ENCODE measurements around the gene SERPINA4.

Gene SERPINA4

DNA sequence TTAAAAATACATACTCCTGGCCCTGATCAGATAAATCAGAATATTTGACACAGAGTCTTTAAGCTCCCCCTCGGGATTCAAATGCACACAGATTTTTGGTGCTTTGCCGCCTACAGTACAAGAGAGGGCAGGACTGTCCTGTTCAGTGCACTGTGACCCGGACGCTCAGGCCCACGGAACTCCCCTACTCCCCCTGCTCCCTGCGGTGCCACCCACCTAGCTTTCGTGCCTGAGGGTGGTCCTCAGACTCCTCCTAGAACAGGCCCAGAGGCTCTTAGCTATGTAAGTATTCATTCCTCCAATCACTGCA is 37.2 kb downstream of the SERPINA4 start:
- H3K36me3 ChIP-seq (ENCODE audit: control insufficient read depth in 4 of 4, insufficient read depth in 4 of 4, low read length in 3 of 4): no peaks in the 10 kb centered on the region
- H3K4me3 ChIP-seq (ENCODE audit: control insufficient read depth in 1 of 7, extremely low read depth in 1 of 7, insufficient read depth in 4 of 7, low read depth in 2 of 7, low read length in 6 of 7): no peak overlapping the region
- ChIA-PET POLR2A (no interaction called here), CTCF (no interaction called here)
- no peak for DNase-seq
- no peaks in the 10 kb centered on the region for H3K9me3 ChIP-seq (ENCODE audit: control extremely low read depth in 1 of 5, control insufficient read depth in 4 of 5, insufficient read depth in 2 of 5, low read depth in 1 of 5, low read length in 4 of 5)
- WGBS (ENCODE audit: insufficient coverage): 88% methylated on average over 4 of the region's 7 CpGs
- no peak overlapping the region for H3K27ac ChIP-seq (ENCODE audit: insufficient read depth in 1 of 2, low read depth in 1 of 2, low read length in 2 of 2, poor library complexity in 1 of 2, severe bottlenecking in 2 of 2)
- peaks cover 0 to 6% (median 0%) of the 10 kb centered on the region in 5 experiments for H3K27me3 ChIP-seq (replicated peaks in 2 of 5; ENCODE audit: control insufficient read depth in 4 of 5, insufficient read depth in 5 of 5, low read length in 4 of 5)
- H3K4me1 ChIP-seq (ENCODE audit: control extremely low read depth in 1 of 4, control insufficient read depth in 4 of 4, insufficient read depth in 4 of 4, low read length in 3 of 4): no peaks in the 10 kb centered on the region

GRCh38 chr14:94598816-94599655 is 37.8 kb downstream of the SERPINA4 start:
- H3K4me3 ChIP-seq (ENCODE audit: control insufficient read depth in 1 of 7, extremely low read depth in 1 of 7, insufficient read depth in 4 of 7, low read depth in 2 of 7, low read length in 6 of 7): no peak overlapping the region
- no peak for DNase-seq
- no peaks in the 10 kb centered on the region for H3K36me3 ChIP-seq (ENCODE audit: control insufficient read depth in 4 of 4, insufficient read depth in 4 of 4, low read length in 3 of 4)
- 79% methylated on average over 9 of the region's 11 CpGs for WGBS (ENCODE audit: insufficient coverage)
- CTCF ChIA-PET: no interaction called here
- peaks cover 0 to 6% (median 0%) of the 10 kb centered on the region in 5 experiments for H3K27me3 ChIP-seq (replicated peaks in 2 of 5; ENCODE audit: control insufficient read depth in 4 of 5, insufficient read depth in 5 of 5, low read length in 4 of 5)
- POLR2A ChIA-PET: no interaction called here
- H3K27ac ChIP-seq (ENCODE audit: insufficient read depth in 1 of 2, low read depth in 1 of 2, low read length in 2 of 2, poor library complexity in 1 of 2, severe bottlenecking in 2 of 2): no peak overlapping the region
- H3K9me3 ChIP-seq (ENCODE audit: control extremely low read depth in 1 of 5, control insufficient read depth in 4 of 5, insufficient read depth in 2 of 5, low read depth in 1 of 5, low read length in 4 of 5): no peaks in the 10 kb centered on the region
- no peaks in the 10 kb centered on the region for H3K4me1 ChIP-seq (ENCODE audit: control extremely low read depth in 1 of 4, control insufficient read depth in 4 of 4, insufficient read depth in 4 of 4, low read length in 3 of 4)

DNA sequence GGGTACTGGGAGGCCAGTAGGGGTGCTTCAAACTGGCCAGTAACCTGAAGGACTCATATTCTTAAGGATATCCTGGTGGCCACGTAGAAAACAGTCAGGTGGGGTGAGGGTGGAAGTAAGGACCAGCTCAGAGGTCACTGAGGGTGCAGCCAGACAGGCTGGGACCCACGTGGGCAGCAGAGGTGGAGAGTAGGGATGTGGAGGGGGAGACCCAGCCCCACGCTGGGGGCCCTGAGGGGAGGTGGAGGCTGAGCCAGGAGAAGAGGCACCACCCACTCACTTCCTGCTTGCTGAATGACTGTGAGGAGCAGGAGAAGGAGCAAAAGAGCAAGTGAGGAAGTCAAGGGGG is 38.4 kb downstream of the SERPINA4 start:
- Histone ChIP-seq H3K27me3 (replicated peaks in 2 of 5; ENCODE audit: control insufficient read depth in 4 of 5, insufficient read depth in 5 of 5, low read length in 4 of 5) (peaks cover 0 to 6% (median 0%) of the 10 kb centered on the region in 5 experiments), H3K4me3 (ENCODE audit: control insufficient read depth in 1 of 7, extremely low read depth in 1 of 7, insufficient read depth in 4 of 7, low read depth in 2 of 7, low read length in 6 of 7) (no peak overlapping the region), H3K4me1 (ENCODE audit: control extremely low read depth in 1 of 4, control insufficient read depth in 4 of 4, insufficient read depth in 4 of 4, low read length in 3 of 4) (no peaks in the 10 kb centered on the region), H3K36me3 (ENCODE audit: control insufficient read depth in 4 of 4, insufficient read depth in 4 of 4, low read length in 3 of 4) (no peaks in the 10 kb centered on the region), H3K9me3 (ENCODE audit: control extremely low read depth in 1 of 5, control insufficient read depth in 4 of 5, insufficient read depth in 2 of 5, low read depth in 1 of 5, low read length in 4 of 5) (no peaks in the 10 kb centered on the region), H3K27ac (ENCODE audit: insufficient read depth in 1 of 2, low read depth in 1 of 2, low read length in 2 of 2, poor library complexity in 1 of 2, severe bottlenecking in 2 of 2) (no peak overlapping the region)
- CTCF ChIA-PET: no interaction called here
- POLR2A ChIA-PET: no interaction called here
- WGBS (ENCODE audit: insufficient coverage): 11% methylated on average over 2 of the region's 3 CpGs
- DNase-seq: no peak

DNA sequence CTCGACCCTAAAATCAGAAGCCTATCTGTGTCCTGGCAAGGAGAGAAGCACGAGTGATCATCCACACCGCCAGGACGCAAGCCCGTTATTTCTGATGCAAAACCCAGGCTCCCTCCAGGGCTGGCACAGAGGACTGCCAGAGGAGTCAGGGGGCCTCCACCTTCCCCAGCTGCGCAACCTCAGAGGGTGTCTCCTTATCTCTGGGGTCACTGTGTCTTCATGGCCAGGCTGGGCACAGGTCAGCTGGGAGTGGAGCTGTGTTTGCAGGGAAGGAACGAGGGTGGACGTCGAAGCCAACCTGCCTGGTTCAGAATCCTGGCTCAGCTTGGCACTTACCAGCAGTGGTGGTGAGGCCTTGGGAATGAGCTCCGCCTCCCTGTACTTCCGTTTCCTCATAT is 38.9 kb downstream of the SERPINA4 start:
- DNase-seq: no peak
- no peaks in the 10 kb centered on the region for H3K36me3 ChIP-seq (ENCODE audit: control insufficient read depth in 4 of 4, insufficient read depth in 4 of 4, low read length in 3 of 4)
- peaks cover 0 to 10% (median 0%) of the 10 kb centered on the region in 5 experiments for H3K27me3 ChIP-seq (replicated peaks in 2 of 5; ENCODE audit: control insufficient read depth in 4 of 5, insufficient read depth in 5 of 5, low read length in 4 of 5)
- no peak overlapping the region for H3K4me3 ChIP-seq (ENCODE audit: control insufficient read depth in 1 of 7, extremely low read depth in 1 of 7, insufficient read depth in 4 of 7, low read depth in 2 of 7, low read length in 6 of 7)
- H3K4me1 ChIP-seq (ENCODE audit: control extremely low read depth in 1 of 4, control insufficient read depth in 4 of 4, insufficient read depth in 4 of 4, low read length in 3 of 4): no peaks in the 10 kb centered on the region
- no peaks in the 10 kb centered on the region for H3K9me3 ChIP-seq (ENCODE audit: control extremely low read depth in 1 of 5, control insufficient read depth in 4 of 5, insufficient read depth in 2 of 5, low read depth in 1 of 5, low read length in 4 of 5)
- 78% methylated on average over 11 of the region's 11 CpGs for WGBS (ENCODE audit: insufficient coverage)
- no peak overlapping the region for H3K27ac ChIP-seq (ENCODE audit: insufficient read depth in 1 of 2, low read depth in 1 of 2, low read length in 2 of 2, poor library complexity in 1 of 2, severe bottlenecking in 2 of 2)
- ChIA-PET POLR2A (no interaction called here), CTCF (no interaction called here)

- POLR2A ChIA-PET: no interaction called here
- no peak overlapping the region for H3K4me3 ChIP-seq (ENCODE audit: control insufficient read depth in 1 of 7, extremely low read depth in 1 of 7, insufficient read depth in 4 of 7, low read depth in 2 of 7, low read length in 6 of 7)
- no peaks in the 10 kb centered on the region for H3K9me3 ChIP-seq (ENCODE audit: control extremely low read depth in 1 of 5, control insufficient read depth in 4 of 5, insufficient read depth in 2 of 5, low read depth in 1 of 5, low read length in 4 of 5)
- CTCF ChIA-PET: no interaction called here
- no peaks in the 10 kb centered on the region for H3K4me1 ChIP-seq (ENCODE audit: control extremely low read depth in 1 of 4, control insufficient read depth in 4 of 4, insufficient read depth in 4 of 4, low read length in 3 of 4)
- peaks cover 0 to 12% (median 0%) of the 10 kb centered on the region in 5 experiments for H3K27me3 ChIP-seq (replicated peaks in 2 of 5; ENCODE audit: control insufficient read depth in 4 of 5, insufficient read depth in 5 of 5, low read length in 4 of 5)
- H3K36me3 ChIP-seq (ENCODE audit: control insufficient read depth in 4 of 4, insufficient read depth in 4 of 4, low read length in 3 of 4): no peaks in the 10 kb centered on the region
- WGBS (ENCODE audit: insufficient coverage): 23% methylated on average over 5 of the region's 6 CpGs
- no peak for DNase-seq
- no peak overlapping the region for H3K27ac ChIP-seq (ENCODE audit: insufficient read depth in 1 of 2, low read depth in 1 of 2, low read length in 2 of 2, poor library complexity in 1 of 2, severe bottlenecking in 2 of 2)
Measured at GRCh38 chr14:94601884-94602391, 40.7 kb downstream of the SERPINA4 start.

GRCh38 chr14:94602722-94603121 is 41.5 kb downstream of the SERPINA4 start:
- H3K27ac ChIP-seq (ENCODE audit: insufficient read depth in 1 of 2, low read depth in 1 of 2, low read length in 2 of 2, poor library complexity in 1 of 2, severe bottlenecking in 2 of 2): no peak overlapping the region

DNA sequence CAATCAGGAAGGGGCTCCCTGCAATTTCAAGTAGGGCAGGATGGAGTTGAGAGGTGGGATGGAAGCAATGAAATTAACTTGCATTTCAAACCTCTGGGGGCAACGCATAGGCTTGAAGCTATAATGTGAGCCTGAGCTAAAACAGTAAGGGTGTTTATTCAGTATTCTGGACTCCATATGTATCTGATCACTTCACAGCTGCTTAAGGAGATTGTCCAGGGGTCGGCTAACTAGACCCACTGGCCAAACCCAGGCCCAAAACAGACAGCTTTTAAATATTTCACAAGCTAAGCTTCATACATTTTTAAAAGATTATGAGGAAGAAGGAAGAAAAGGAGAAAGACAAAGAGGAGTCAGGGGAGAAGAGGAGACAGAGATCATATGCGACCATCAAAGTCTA is 44.1 kb downstream of the SERPINA4 start:
- no peak for DNase-seq
- ChIA-PET POLR2A (no interaction called here), CTCF (no interaction called here)
- H3K27ac ChIP-seq (ENCODE audit: insufficient read depth in 1 of 2, low read depth in 1 of 2, low read length in 2 of 2, poor library complexity in 1 of 2, severe bottlenecking in 2 of 2): no peak overlapping the region
- H3K4me3 ChIP-seq (ENCODE audit: control insufficient read depth in 1 of 7, extremely low read depth in 1 of 7, insufficient read depth in 4 of 7, low read depth in 2 of 7, low read length in 6 of 7): no peak overlapping the region
- 91% methylated on average over 1 of the region's 3 CpGs for WGBS (ENCODE audit: insufficient coverage)
- H3K9me3 ChIP-seq (ENCODE audit: control extremely low read depth in 1 of 5, control insufficient read depth in 4 of 5, insufficient read depth in 2 of 5, low read depth in 1 of 5, low read length in 4 of 5): no peaks in the 10 kb centered on the region
- no peaks in the 10 kb centered on the region for H3K4me1 ChIP-seq (ENCODE audit: control extremely low read depth in 1 of 4, control insufficient read depth in 4 of 4, insufficient read depth in 4 of 4, low read length in 3 of 4)
- no peaks in the 10 kb centered on the region for H3K36me3 ChIP-seq (ENCODE audit: control insufficient read depth in 4 of 4, insufficient read depth in 4 of 4, low read length in 3 of 4)
- H3K27me3 ChIP-seq (replicated peaks in 2 of 5; ENCODE audit: control insufficient read depth in 4 of 5, insufficient read depth in 5 of 5, low read length in 4 of 5): peaks cover 0 to 7% (median 0%) of the 10 kb centered on the region in 5 experiments

More at GRCh38 chr14:94602722-94603121, 41.5 kb downstream of the SERPINA4 start:
- CTCF ChIA-PET: no interaction called here
- 77% methylated on average over 5 of the region's 5 CpGs for WGBS (ENCODE audit: insufficient coverage)
- Histone ChIP-seq H3K4me1 (ENCODE audit: control extremely low read depth in 1 of 4, control insufficient read depth in 4 of 4, insufficient read depth in 4 of 4, low read length in 3 of 4) (no peaks in the 10 kb centered on the region), H3K36me3 (ENCODE audit: control insufficient read depth in 4 of 4, insufficient read depth in 4 of 4, low read length in 3 of 4) (no peaks in the 10 kb centered on the region), H3K4me3 (ENCODE audit: control insufficient read depth in 1 of 7, extremely low read depth in 1 of 7, insufficient read depth in 4 of 7, low read depth in 2 of 7, low read length in 6 of 7) (no peak overlapping the region), H3K9me3 (ENCODE audit: control extremely low read depth in 1 of 5, control insufficient read depth in 4 of 5, insufficient read depth in 2 of 5, low read depth in 1 of 5, low read length in 4 of 5) (no peaks in the 10 kb centered on the region), H3K27me3 (replicated peaks in 2 of 5; ENCODE audit: control insufficient read depth in 4 of 5, insufficient read depth in 5 of 5, low read length in 4 of 5) (peaks cover 0 to 11% (median 0%) of the 10 kb centered on the region in 5 experiments)
- no peak for DNase-seq
- POLR2A ChIA-PET: no interaction called here

All from common myeloid progenitor, CD34-positive (primary cell).